SK-N-SH (cell line): Measurements from ENCODE around the gene TRAPPC8. TPM values are rescaled to one million over a fixed set of nuclear protein-coding genes. Genes with fewer than 3 reads are reported as not detected.
"Not testable (repeated sequence)": the region's sequence is repeated elsewhere in the genome, so short reads cannot be mapped to it uniquely, and the experiment has no call there.

Experiments used
- CTCF ChIA-PET: fragments of 300-600, 350-600 bp; formaldehyde crosslinking; extraction: SDS; loops from one replicate; lab custom pipeline; 2021; lab: Yijun Ruan, JAX
- POLR2A ChIA-PET: fragments of 350-600 bp; sonication (Branson Sonifier 250); formaldehyde crosslinking; extraction: SDS; loops from one replicate; lab custom pipeline; 2020; ENCODE audit warnings: antibody characterized with exemption, inconsistent platforms; lab: Yijun Ruan, JAX
- DNase-seq: peaks from one replicate; pipeline ENCODE4 v3.0.0; 2012
- H2AFZ ChIP-seq: fragments of 200-600 bp; sonication (generic); 2 replicates; pipeline ENCODE4 v1.8.1; 2016; ENCODE audit warnings: antibody characterized with exemption, mild to moderate bottlenecking, low read depth
- H3F3A ChIP-seq: fragments of 200-600 bp; sonication (generic); replicated peaks from 2 replicates; pipeline ENCODE3; 2016; ENCODE audit warnings: antibody characterized with exemption, mild to moderate bottlenecking; ENCODE audit not compliant: insufficient read depth
- H3K27ac ChIP-seq, 2 experiments: fragments of 200-500 bp in 1 of 2; fragments of 200-600 bp in 1 of 2; sonication (Bioruptor generic) in 1 of 2; sonication (generic), shearing (Covaris generic) in 1 of 2; 2 replicates each; pipeline versions ENCODE4 v1.5.1 to v1.6.1; 2014 to 2016; ENCODE audit warnings: low read depth in 2 of 2, inconsistent platforms in 1 of 2, low read length in 1 of 2, mild to moderate bottlenecking in 1 of 2, mixed read lengths in 1 of 2
- H3K27me3 ChIP-seq: fragments of 200-600 bp; sonication (generic), shearing (Covaris generic); 2 replicates; pipeline ENCODE4 v1.6.1; 2016; ENCODE audit warnings: mixed run types; ENCODE audit not compliant: insufficient read depth
- H3K36me3 ChIP-seq, 2 experiments: fragments of 200-500 bp in 1 of 2; fragments of 200-600 bp in 1 of 2; sonication (Bioruptor generic) in 1 of 2; sonication (generic) in 1 of 2; replicated peaks in 1 of 2; 2 replicates each; pipeline versions ENCODE3 to v1.5.1; 2014 to 2016; ENCODE audit warnings: low read length in 1 of 2, mild to moderate bottlenecking in 1 of 2; ENCODE audit not compliant: insufficient read depth in 2 of 2, control insufficient read depth in 1 of 2
- H3K4me1 ChIP-seq, 2 experiments: fragments of 200-500 bp in 1 of 2; fragments of 200-600 bp in 1 of 2; sonication (Bioruptor generic) in 1 of 2; sonication (generic), shearing (Covaris generic) in 1 of 2; 2 replicates each; pipeline versions ENCODE4 v1.5.1 to v1.6.1; 2014 to 2016; ENCODE audit warnings: low read depth in 1 of 2, low read length in 1 of 2, mixed run types in 1 of 2; ENCODE audit not compliant: insufficient read depth in 2 of 2, control insufficient read depth in 1 of 2
- H3K4me2 ChIP-seq: fragments of 200-600 bp; sonication (generic), shearing (Covaris generic); 2 replicates; pipeline ENCODE4 v1.6.1; 2017; ENCODE audit warnings: mixed run types
- H3K4me3 ChIP-seq, 2 experiments: fragments of 200-500 bp in 1 of 2; fragments of 200-600 bp in 1 of 2; sonication (Bioruptor generic) in 1 of 2; sonication (generic), shearing (Covaris generic) in 1 of 2; 2 replicates each; pipeline versions ENCODE4 v1.5.1 to v1.8.1; 2014 to 2016; ENCODE audit warnings: low read depth in 2 of 2, inconsistent platforms in 1 of 2, low read length in 1 of 2, mild to moderate bottlenecking in 1 of 2, mixed read lengths in 1 of 2, moderate library complexity in 1 of 2
- H3K79me2 ChIP-seq: fragments of 200-600 bp; sonication (generic); 2 replicates; pipeline ENCODE4 v1.8.1; 2017; ENCODE audit warnings: mild to moderate bottlenecking; ENCODE audit not compliant: insufficient read depth
- H3K9ac ChIP-seq: fragments of 200-600 bp; sonication (generic); 2 replicates; pipeline ENCODE4 v1.6.1; 2017; ENCODE audit warnings: mixed run types
- H3K9me2 ChIP-seq: fragments of 200-600 bp; sonication (generic); 2 replicates; pipeline ENCODE4 v1.6.1; 2017; ENCODE audit warnings: mixed run types
- H3K9me3 ChIP-seq: fragments of 200-600 bp; sonication (generic); 2 replicates; pipeline ENCODE4 v1.6.1; 2017; ENCODE audit warnings: mixed run types, mild to moderate bottlenecking, moderate library complexity
- H4K20me1 ChIP-seq: fragments of 200-600 bp; sonication (generic); 2 replicates; pipeline ENCODE4 v1.6.1; 2017; ENCODE audit warnings: mild to moderate bottlenecking, mixed run types; ENCODE audit not compliant: insufficient read depth
- EP300 ChIP-seq, 2 experiments: IDR thresholded peaks; 2 replicates each; pipeline versions ENCODE4 v1.4.0 to v1.6.1; 2012; ENCODE audit warnings: borderline replicate concordance in 1 of 2, low read depth in 1 of 2, low read length in 1 of 2
- GABPA ChIP-seq: IDR thresholded peaks from 2 replicates; pipeline ENCODE4 v1.4.0; 2012; ENCODE audit warnings: low read depth, mild to moderate bottlenecking
- JUND ChIP-seq: IDR thresholded peaks from 2 replicates; pipeline ENCODE4 v1.4.0; 2012
- MEF2A ChIP-seq: IDR thresholded peaks from 2 replicates; pipeline ENCODE4 v1.4.0; 2012; ENCODE audit warnings: low read depth, borderline replicate concordance
- NFIC ChIP-seq: IDR thresholded peaks from 2 replicates; pipeline ENCODE4 v1.4.0; 2012; ENCODE audit warnings: borderline replicate concordance
- RFX5 ChIP-seq: IDR thresholded peaks from 2 replicates; pipeline ENCODE4 v1.6.1; 2012; ENCODE audit warnings: mild to moderate bottlenecking, improper control_type of control experiment, low read length
- SIN3A ChIP-seq: IDR thresholded peaks from 2 replicates; pipeline ENCODE4 v1.6.1; 2012; ENCODE audit warnings: low read depth, mild to moderate bottlenecking, low read length, moderate library complexity, borderline replicate concordance
- TAF1 ChIP-seq: IDR thresholded peaks from 2 replicates; pipeline ENCODE4 v1.6.1; 2012; ENCODE audit warnings: low read depth, mild to moderate bottlenecking, low read length, moderate library complexity, borderline replicate concordance
- WGBS: methylation state at CpG from one replicate; pipeline ENCODE4 v1.1.6; 2017; ENCODE audit warnings: low lambda C conversion rate; 5-methylcytosine and 5-hydroxymethylcytosine counted together
- polyA plus RNA-seq, 3 experiments: library from polyadenylated mRNA; depleted of rRNA; stranded (reverse); fragments of >200 nt; gene quantifications; 2 replicates each; pipeline ENCODE4 v1.2.3, GENCODE V29; 2012

Gene TRAPPC8
- polyA plus RNA-seq, 1 of the 3 experiments (the other 2 are of a cell fraction), result 14.9 TPM

DNA sequence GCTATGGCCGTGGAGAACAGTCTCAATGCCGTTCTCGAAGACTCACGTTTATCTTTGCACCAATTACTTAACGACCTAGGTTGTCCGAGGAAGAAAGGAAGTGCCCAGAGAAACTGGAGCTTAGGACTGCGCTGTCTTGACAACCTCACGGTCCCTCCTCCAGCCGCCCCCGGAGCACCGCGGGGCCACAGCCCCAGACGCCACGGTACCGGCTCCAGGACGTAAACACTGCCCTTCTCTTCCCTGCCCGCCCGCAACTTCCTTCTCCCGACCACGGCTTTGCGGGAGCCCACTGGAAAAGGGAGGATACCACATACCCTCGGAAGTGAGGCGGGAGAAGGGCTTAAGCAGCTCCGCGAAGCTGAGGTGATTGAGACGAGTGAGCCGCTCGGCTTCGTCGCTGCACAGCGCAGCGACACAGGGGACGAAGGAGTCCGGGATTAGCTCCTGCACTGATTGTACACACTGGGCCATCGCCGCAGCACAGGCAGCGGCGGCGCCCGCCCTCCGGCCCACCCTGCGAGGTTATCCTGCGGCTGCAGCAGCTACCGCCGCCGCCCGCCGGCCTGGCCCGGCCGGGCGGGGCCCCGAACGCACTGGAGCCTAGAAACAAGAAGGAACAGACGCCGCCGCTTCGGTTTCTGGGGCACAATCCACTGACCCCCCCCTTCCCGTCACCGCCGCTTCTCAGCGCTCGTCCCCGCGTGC is 483 bp downstream of the TRAPPC8 start:
- Histone ChIP-seq H3K36me3 (no peaks in the 10 kb centered on the region), H3K4me3 (peak overlapping the region; percentile 71 to 86), H3K9me3 (no peaks in the 10 kb centered on the region), H3K4me2 (peak overlapping the region; percentile 83), H3K9me2 (no peaks in the 10 kb centered on the region), H3K4me1 (peaks cover 6 to 7% of the 10 kb centered on the region in 2 experiments; a peak in 3 of 4 replicates), H3K79me2 (peaks cover 51% of the 10 kb centered on the region), H3F3A (no peaks in the 10 kb centered on the region), H2AFZ (peak overlapping the region; percentile 71), H4K20me1 (peaks cover 37% of the 10 kb centered on the region), H3K27me3 (no peaks in the 10 kb centered on the region), H3K9ac (peak overlapping the region; percentile 87), H3K27ac (peak overlapping the region; percentile 86 to 89)
- DNase-seq, result peak; percentile 58
- TF ChIP-seq EP300 (IDR thresholded peaks at IDR 0.05; ENCODE audit: borderline replicate concordance in 1 of 2, low read depth in 1 of 2, low read length in 1 of 2) (no peak), SIN3A (0 out of 2 replicates have a peak, but pooled peaks have one; percentile 32), NFIC (no peak), TAF1 (peak; percentile 11; the same call in 1 of the 2 replicates), RFX5 (no peak)
- CTCF ChIA-PET, result interaction anchor here (0.6 to 1.7 kb wide), 4 partner anchors 13 to 388 kb away, joined by 3 to 4 read pairs (median 3); no protein-coding TSS in a partner anchor
- WGBS, result 3% methylated on average over 16 of the region's 64 CpGs
- POLR2A ChIA-PET, result interaction anchor here (0.5 to 0.6 kb wide), 3 partner anchors 74 to 245 kb away, joined by 3 to 5 read pairs (median 3); no protein-coding TSS in a partner anchor

DNA sequence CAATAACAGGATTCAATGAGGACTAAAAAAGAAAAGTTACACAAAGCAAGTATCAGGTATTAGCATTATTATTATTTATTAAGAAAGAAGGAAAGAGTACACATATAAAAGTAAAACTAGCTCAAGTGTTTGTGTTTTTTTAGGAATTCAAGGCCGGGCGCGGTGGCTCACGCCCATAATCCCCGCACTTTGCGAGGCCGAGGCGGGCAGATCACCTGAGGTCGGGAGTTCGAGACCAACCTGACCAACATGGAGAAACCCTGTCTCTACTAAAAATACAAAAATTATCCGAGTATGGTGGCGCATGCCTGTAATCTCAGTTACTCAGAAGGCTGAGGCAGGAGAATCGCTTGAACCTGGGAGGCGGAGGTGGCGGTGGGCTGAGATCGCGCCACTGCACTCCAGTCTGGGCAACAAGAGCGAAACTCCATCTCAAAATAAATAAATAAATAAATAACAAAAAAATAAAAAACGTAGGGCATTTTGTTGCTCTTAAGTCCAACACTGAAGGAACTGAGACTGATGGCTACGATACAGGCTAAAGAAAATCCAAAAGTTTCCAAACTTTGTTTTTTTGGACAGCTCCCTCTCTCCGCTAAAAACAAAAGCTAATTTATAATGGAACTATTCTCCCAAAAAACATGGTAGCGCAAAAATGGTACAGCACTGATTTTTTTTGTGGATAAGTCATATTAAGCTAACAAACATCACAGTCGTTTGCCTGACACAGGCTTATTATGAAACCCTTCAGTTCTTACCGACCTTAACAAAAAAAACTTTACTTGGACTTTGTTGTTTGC is 1.7 kb downstream of the TRAPPC8 start:
- Histone ChIP-seq H3K9me2 (no peaks in the 10 kb centered on the region), H3K9me3 (no peaks in the 10 kb centered on the region), H4K20me1 (peaks cover 43% of the 10 kb centered on the region), H3K27ac (peak overlapping the region in 1 of 2 experiments; percentile 89; a peak in 1 of 4 replicates), H3K79me2 (peaks cover 63% of the 10 kb centered on the region), H3K27me3 (no peaks in the 10 kb centered on the region), H3K36me3 (peaks cover 0 to 3% of the 10 kb centered on the region in 2 experiments), H3K4me2 (peak overlapping the region; percentile 83), H3F3A (no peaks in the 10 kb centered on the region), H3K4me3 (peak overlapping the region; percentile 71 to 86; a peak in 3 of 4 replicates), H3K4me1 (peaks cover 6 to 7% of the 10 kb centered on the region in 2 experiments; a peak in 3 of 4 replicates), H2AFZ (no peak overlapping the region)
- CTCF ChIA-PET, result interaction anchor here (0.7 kb wide), 1 partner anchor 15 kb away, joined by 4 read pairs; no protein-coding TSS in a partner anchor
- DNase-seq, result no peak
- 89% methylated on average over 24 of the region's 24 CpGs for WGBS
- POLR2A ChIA-PET, result no interaction called here
- TF ChIP-seq JUND, result no peak
- TF ChIP-seq GABPA, result no peak
- no peak for TF ChIP-seq MEF2A
- TF ChIP-seq, all 33 proteins: peak for 0
- peak overlapping the region; percentile 87 for H3K9ac ChIP-seq

DNA sequence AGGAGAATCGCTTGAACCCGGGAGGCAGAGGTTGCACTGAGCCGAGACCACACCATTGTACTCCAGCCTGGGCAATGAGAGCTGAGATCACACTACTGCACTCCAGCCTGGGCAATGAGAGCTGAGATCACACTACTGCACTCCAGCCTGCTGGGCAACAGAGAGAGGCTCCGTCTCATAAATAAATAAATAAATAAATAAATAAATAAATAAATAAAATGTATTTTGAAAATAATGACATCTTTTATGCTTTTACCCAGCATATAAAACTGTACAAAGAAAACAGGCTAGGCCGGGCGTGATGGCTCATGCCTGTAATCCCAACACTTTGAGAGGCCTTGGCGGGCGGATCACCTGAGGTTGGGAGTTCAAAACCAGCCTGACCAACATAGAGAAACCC is 8.2 kb downstream of the TRAPPC8 start:
- H3F3A ChIP-seq, result peaks cover 14% of the 10 kb centered on the region
- H3K79me2 ChIP-seq, result peaks cover 83% of the 10 kb centered on the region
- H4K20me1 ChIP-seq, result peaks cover 66% of the 10 kb centered on the region
- H3K27ac ChIP-seq, H3K4me3 ChIP-seq, DNase-seq, H3K9me3 ChIP-seq, H3K9ac ChIP-seq, H3K4me2 ChIP-seq, POLR2A ChIA-PET, H3K36me3 ChIP-seq, H3K27me3 ChIP-seq, H2AFZ ChIP-seq, H3K9me2 ChIP-seq: not testable (repeated sequence)
- 98% methylated on average over 8 of the region's 8 CpGs for WGBS
- CTCF ChIA-PET, result interaction anchor here (1.7 kb wide), 1 partner anchor 9 kb away, joined by 4 read pairs; no protein-coding TSS in a partner anchor
- peaks cover 7 to 12% of the 10 kb centered on the region in 2 experiments; a peak in 3 of 4 replicates for H3K4me1 ChIP-seq
